HepG2 (cell line): ENCODE data around the gene CHPF. TPM values are rescaled to one million over a fixed set of nuclear protein-coding genes. Genes with fewer than 3 reads are reported as not detected.
A peak's percentile ranks its signal among the peaks of the same experiment; 100 is the strongest.

ENCODE experiments used
- AFF4 ChIP-seq: sonication (generic); formaldehyde crosslinking; IDR thresholded peaks from 2 replicates; pipeline ENCODE4 v1.4.0; 2020; ENCODE audit warnings: missing genetic modification reagents
- ATF6 ChIP-seq: sonication (generic); formaldehyde crosslinking; conservative IDR thresholded peaks from 2 replicates; pipeline ENCODE4 v1.4.0; 2020; ENCODE audit warnings: missing genetic modification reagents
- CTCF ChIP-seq: sonication (generic); formaldehyde crosslinking; IDR thresholded peaks from 2 replicates; pipeline ENCODE4 v1.5.0; 2020; ENCODE audit warnings: mild to moderate bottlenecking, missing genetic modification reagents, moderate library complexity
- HDAC6 ChIP-seq: fragments of 200-600 bp; sonication (generic); IDR thresholded peaks from 2 replicates; pipeline ENCODE4 v1.7.0; 2017; ENCODE audit warnings: mild to moderate bottlenecking, antibody characterized with exemption, low read length, low read depth
- HIVEP1 ChIP-seq: sonication (generic); formaldehyde crosslinking; IDR thresholded peaks from 2 replicates; pipeline ENCODE4 v1.4.0; 2020; ENCODE audit warnings: mild to moderate bottlenecking, missing genetic modification reagents
- HMGXB3 ChIP-seq: sonication (generic); formaldehyde crosslinking; IDR thresholded peaks from 2 replicates; pipeline ENCODE4 v1.4.0; 2020; ENCODE audit warnings: missing genetic modification reagents, borderline replicate concordance
- MTA1 ChIP-seq: sonication (generic); formaldehyde crosslinking; IDR thresholded peaks from 2 replicates; pipeline ENCODE4 v1.4.0; 2020; ENCODE audit warnings: missing genetic modification reagents, mild to moderate bottlenecking, borderline replicate concordance
- PRMT3 ChIP-seq: sonication (generic); formaldehyde crosslinking; IDR thresholded peaks from 2 replicates; pipeline ENCODE4 v1.8.1; 2022; ENCODE audit warnings: low read depth, mild to moderate bottlenecking, moderate library complexity, missing genetic modification reagents, borderline replicate concordance
- SNAI1 ChIP-seq: sonication (generic); formaldehyde crosslinking; IDR thresholded peaks from 2 replicates; pipeline ENCODE4 v1.5.0; 2020; ENCODE audit warnings: mild to moderate bottlenecking, missing genetic modification reagents, borderline replicate concordance
- SRY ChIP-seq: sonication (generic); formaldehyde crosslinking; IDR thresholded peaks from 2 replicates; pipeline ENCODE4 v1.8.0; 2022; ENCODE audit warnings: mild to moderate bottlenecking, missing genetic modification reagents
- SSRP1 ChIP-seq: IDR thresholded peaks from 2 replicates; pipeline ENCODE4 v1.6.1; 2016; ENCODE audit warnings: control low read depth
- ZC3H13 ChIP-seq: sonication (generic); formaldehyde crosslinking; IDR thresholded peaks from 2 replicates; pipeline ENCODE4 v1.8.1; 2023; ENCODE audit warnings: mild to moderate bottlenecking, missing genetic modification reagents, moderate library complexity
- ZNF660 ChIP-seq: sonication (generic); formaldehyde crosslinking; IDR thresholded peaks from 2 replicates; pipeline ENCODE4 v1.5.1; 2020; ENCODE audit warnings: mild to moderate bottlenecking, low read depth, missing genetic modification reagents, borderline replicate concordance
- ZNF788 ChIP-seq: sonication (generic); formaldehyde crosslinking; IDR thresholded peaks from 2 replicates; pipeline ENCODE4 v1.5.0; 2020; ENCODE audit warnings: mild to moderate bottlenecking, missing genetic modification reagents, borderline replicate concordance
- ZSCAN29 ChIP-seq: sonication (generic); formaldehyde crosslinking; conservative IDR thresholded peaks from 2 replicates; pipeline ENCODE4 v1.4.0; 2020; ENCODE audit warnings: mild to moderate bottlenecking, missing genetic modification reagents
- polyA plus RNA-seq, 8 experiments: library from polyadenylated mRNA; depleted of rRNA in 3 of 8; stranded (reverse) in 7 of 8; unstranded in 1 of 8; fragments of >200 nt; fragmentation: Illumina TruSeq in 4 of 8; extraction: Trizol in 4 of 8; gene quantifications; 2 replicates each; pipeline versions ENCODE4 v1.2.1 to v1.2.3, GENCODE V29; 2011 to 2016; ENCODE audit warnings: low read depth in 4 of 8, missing spikeins in 1 of 8, mixed read lengths in 1 of 8; ENCODE audit not compliant: insufficient read depth in 1 of 8
- total RNA-seq, 5 experiments: library from RNA; depleted of rRNA; stranded (reverse); fragments of >200 nt; fragmentation: Illumina TruSeq; extraction: Trizol; gene quantifications; 2 replicates each; pipeline ENCODE4 v1.2.3, GENCODE V29; 2016; ENCODE audit warnings: low read depth in 1 of 5

The CHPF gene
- total and polyA plus RNA-seq, 2 of the 13 experiments (the other 11 are each of a cell fraction or from before 2014, with no cell fraction given): 79.6 to 111 TPM

GRCh38 chr2:219551441-219552381 is 8.1 kb upstream of the CHPF start (continued):
- peak; percentile 85 for TF ChIP-seq HIVEP1 (CRISPR knock-in tag)
- TF ChIP-seq PRMT3 (CRISPR knock-in tag): no peak
- 0 out of 2 replicates have a peak, but pooled peaks have one; percentile 10 for TF ChIP-seq MTA1 (CRISPR knock-in tag)
- TF ChIP-seq AFF4 (CRISPR knock-in tag): no peak
- TF ChIP-seq ZNF660: no peak
- no peak for TF ChIP-seq HMGXB3
- no peak for TF ChIP-seq ATF6
- TF ChIP-seq ZC3H13 (CRISPR knock-in tag): 0 out of 2 replicates have a peak, but pooled peaks have one; percentile 66
- 0 out of 2 replicates have a peak, but pooled peaks have one; percentile 12 for TF ChIP-seq ZNF788
- no peak for TF ChIP-seq ZSCAN29 (CRISPR knock-in tag)
- TF ChIP-seq SNAI1 (CRISPR knock-in tag): peak; percentile 50; the same call in 1 of the 2 replicates
- TF ChIP-seq CTCF (CRISPR knock-in tag): peak; percentile 53
- TF ChIP-seq SSRP1: no peak
- peak; percentile 88 for TF ChIP-seq SRY (CRISPR knock-in tag)
- TF ChIP-seq HDAC6: no peak
